ENCODE results near the gene SFMBT2. TPM values are rescaled to one million over a fixed set of nuclear protein-coding genes. Genes with fewer than 3 reads are reported as not detected.

The SFMBT2 gene
- total RNA-seq, 4 donors from 2014 or later: 7.1 to 13.2 (median 9.0) TPM

DNA sequence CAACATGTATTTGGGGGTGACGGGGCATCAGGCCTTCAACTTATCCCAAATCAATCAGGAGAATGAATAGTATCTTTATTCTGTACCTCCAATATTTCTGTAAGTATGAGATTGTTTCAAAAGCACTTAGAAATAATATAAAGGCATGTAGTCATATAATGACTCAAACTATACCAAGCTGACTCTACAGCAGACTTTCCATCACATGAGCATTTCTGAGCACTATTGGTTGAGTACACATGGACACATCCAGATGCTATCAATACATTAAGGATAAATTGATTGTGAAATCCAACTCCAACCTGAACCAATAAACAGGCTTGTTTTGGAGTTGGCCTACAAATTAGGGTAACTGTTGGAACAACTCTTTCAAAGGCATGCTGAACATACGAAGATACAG is 229.4 kb downstream of the SFMBT2 start:
- no peaks in the 10 kb centered on the region for H3K9me3 ChIP-seq
- no peak for TF ChIP-seq POLR2A (IDR thresholded peaks at IDR 0.05)
- TF ChIP-seq, protein P1, sequence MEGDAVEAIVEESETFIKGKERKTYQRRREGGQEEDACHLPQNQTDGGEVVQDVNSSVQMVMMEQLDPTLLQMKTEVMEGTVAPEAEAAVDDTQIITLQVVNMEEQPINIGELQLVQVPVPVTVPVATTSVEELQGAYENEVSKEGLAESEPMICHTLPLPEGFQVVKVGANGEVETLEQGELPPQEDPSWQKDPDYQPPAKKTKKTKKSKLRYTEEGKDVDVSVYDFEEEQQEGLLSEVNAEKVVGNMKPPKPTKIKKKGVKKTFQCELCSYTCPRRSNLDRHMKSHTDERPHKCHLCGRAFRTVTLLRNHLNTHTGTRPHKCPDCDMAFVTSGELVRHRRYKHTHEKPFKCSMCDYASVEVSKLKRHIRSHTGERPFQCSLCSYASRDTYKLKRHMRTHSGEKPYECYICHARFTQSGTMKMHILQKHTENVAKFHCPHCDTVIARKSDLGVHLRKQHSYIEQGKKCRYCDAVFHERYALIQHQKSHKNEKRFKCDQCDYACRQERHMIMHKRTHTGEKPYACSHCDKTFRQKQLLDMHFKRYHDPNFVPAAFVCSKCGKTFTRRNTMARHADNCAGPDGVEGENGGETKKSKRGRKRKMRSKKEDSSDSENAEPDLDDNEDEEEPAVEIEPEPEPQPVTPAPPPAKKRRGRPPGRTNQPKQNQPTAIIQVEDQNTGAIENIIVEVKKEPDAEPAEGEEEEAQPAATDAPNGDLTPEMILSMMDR (IDR thresholded peaks at IDR 0.05): no peak
- no peaks in the 10 kb centered on the region for H3K36me3 ChIP-seq
- no peak overlapping the region for H3K4me3 ChIP-seq (replicated peaks in 1 of 3)
- H3K4me1 ChIP-seq: no peaks in the 10 kb centered on the region
- 95 to 96% methylated on average over 2 of the region's 2 CpGs for WGBS, 2 donors
- DNase-seq: no peak
- no peaks in the 10 kb centered on the region for H3K27me3 ChIP-seq
- H3K27ac ChIP-seq: no peak overlapping the region
- intact Hi-C loops (cut with DNase I): no loop called here

DNA sequence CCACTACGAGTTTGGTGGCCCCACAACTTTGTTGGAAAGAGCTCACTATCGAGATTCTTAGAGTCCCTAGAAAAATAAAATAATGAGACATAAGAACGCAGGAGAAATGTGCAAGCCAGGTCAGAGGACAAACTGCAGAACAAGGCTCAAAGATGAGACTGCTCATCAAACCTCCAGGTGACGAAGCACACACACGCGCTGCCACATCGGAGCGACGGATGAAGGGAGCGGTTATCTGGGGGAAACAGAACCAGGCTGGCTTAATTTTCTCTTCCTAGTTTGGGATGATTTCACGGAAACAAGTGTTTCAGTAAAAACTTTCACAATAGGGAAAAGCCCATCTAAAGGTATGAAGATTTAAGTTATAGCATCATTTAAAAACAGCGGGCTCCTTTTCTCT is 231.3 kb downstream of the SFMBT2 start:
- intact Hi-C loops (cut with DNase I): no loop called here
- Histone ChIP-seq H3K9me3 (no peaks in the 10 kb centered on the region), H3K4me1 (no peaks in the 10 kb centered on the region), H3K36me3 (no peaks in the 10 kb centered on the region), H3K27me3 (no peaks in the 10 kb centered on the region), H3K4me3 (replicated peaks in 1 of 3) (no peak overlapping the region), H3K27ac (no peak overlapping the region)
- WGBS, 2 donors: 87 to 88% methylated on average over 12 of the region's 12 CpGs
- TF ChIP-seq POLR2A (IDR thresholded peaks at IDR 0.05): no peak
- TF ChIP-seq, protein P1 (IDR thresholded peaks at IDR 0.05): no peak
- no peak for DNase-seq

DNA sequence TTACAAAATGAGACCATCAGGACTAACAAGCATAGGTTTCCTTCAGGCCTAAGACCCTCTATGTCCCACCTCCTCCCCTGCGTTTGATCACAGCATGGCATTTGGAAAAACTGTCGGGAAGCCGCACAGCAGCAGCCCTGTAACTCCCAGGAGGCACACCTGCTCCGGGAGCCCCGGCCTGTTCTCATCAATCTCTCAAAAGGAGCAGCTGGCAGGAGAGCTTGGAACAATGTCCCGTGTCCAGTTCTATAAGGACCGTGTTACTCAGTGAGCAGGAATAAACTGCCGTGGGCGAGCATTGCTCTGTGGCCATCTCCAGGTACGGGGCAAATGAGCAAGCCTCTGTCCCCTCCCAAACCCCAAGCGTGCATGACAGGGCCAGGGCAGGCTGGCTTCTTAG is 236.9 kb downstream of the SFMBT2 start:
- H3K36me3 ChIP-seq: peaks cover 19 to 21% of the 10 kb centered on the region in 2 donors
- no peaks in the 10 kb centered on the region for H3K9me3 ChIP-seq
- H3K27ac ChIP-seq: no peak overlapping the region
- intact Hi-C loops (cut with DNase I): no loop called here
- no peak for DNase-seq
- no peaks in the 10 kb centered on the region for H3K4me1 ChIP-seq
- TF ChIP-seq, protein P1 (IDR thresholded peaks at IDR 0.05): no peak
- no peak for TF ChIP-seq POLR2A (IDR thresholded peaks at IDR 0.05)
- no peaks in the 10 kb centered on the region for H3K27me3 ChIP-seq
- no peak overlapping the region for H3K4me3 ChIP-seq (replicated peaks in 1 of 3)
- 90 to 98% methylated on average over 9 to 11 of the region's 11 CpGs for WGBS, 2 donors

DNA sequence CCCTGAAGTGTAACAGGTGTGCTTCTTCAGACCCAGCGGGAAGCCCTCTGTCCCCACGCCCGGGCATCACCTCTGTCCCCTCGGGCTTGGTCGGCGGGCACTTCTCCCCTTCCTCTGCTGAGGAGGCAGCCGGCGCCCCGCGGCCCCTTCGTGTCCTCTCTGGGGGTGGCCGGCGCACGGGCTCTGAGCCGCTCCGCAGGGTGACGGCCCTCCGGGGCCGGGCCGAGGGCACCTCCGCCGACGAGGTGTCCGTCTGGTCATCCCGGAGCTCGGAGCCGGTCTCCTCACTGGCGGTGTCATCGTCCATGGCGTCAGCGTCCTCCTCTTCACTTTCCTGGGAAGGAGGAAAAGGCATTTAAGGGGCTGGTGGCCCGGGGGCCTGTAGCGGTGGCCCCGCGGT is 239.0 kb downstream of the SFMBT2 start:
- TF ChIP-seq, protein P1 (IDR thresholded peaks at IDR 0.05): no peak
- TF ChIP-seq POLR2A (IDR thresholded peaks at IDR 0.05): no peak
- Histone ChIP-seq H3K9me3 (no peaks in the 10 kb centered on the region), H3K27ac (no peak overlapping the region), H3K27me3 (no peaks in the 10 kb centered on the region), H3K4me3 (replicated peaks in 1 of 3) (no peak overlapping the region), H3K36me3 (peaks cover 19 to 21% of the 10 kb centered on the region in 2 donors), H3K4me1 (no peaks in the 10 kb centered on the region)
- 98% methylated on average over 22 to 34 of the region's 35 CpGs for whole genome bisulfite sequencing, 2 donors
- intact Hi-C loops (cut with DNase I): no loop called here
- DNase-seq: no peak

DNA sequence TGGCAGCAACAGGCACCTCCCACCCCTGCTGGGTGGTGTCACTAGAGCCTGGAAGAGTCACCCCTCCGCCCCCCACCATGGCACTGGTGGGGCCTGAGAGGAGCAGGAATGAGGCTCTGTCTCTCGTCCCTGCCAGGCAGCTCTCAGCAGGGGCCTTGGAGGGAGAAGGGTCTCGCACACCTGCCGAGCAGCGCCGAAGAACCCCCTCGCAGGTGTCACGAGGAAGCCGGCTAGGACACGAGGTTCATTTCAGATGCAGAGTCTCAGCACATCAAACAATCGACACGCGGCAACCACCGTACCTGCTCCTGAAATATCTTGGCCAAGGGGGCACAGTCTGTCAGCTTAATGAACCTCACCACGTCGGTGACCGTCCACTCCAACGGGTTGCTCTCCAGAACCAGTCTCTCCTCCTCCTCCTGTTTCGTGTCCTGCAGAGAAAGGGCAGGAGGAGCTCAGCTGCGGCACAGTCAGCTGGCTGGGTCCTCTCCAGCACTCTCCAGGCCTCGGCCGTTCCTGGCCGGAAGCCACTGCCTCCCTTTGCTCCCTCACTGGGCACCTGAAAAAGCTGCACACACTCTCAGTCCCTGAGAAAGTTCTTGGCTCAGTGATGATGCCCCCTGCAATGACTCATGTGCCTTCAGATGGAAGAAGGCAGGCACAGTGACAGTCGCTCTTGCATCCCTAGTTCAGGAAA is 240.1 kb downstream of the SFMBT2 start:
- H3K36me3 ChIP-seq: peaks cover 19 to 21% of the 10 kb centered on the region in 2 donors
- H3K27ac ChIP-seq: no peak overlapping the region
- WGBS, 2 donors: 50 to 78% methylated on average over 12 to 15 of the region's 24 CpGs
- H3K4me1 ChIP-seq: no peaks in the 10 kb centered on the region
- no peaks in the 10 kb centered on the region for H3K9me3 ChIP-seq
- DNase-seq: peak; percentile 16 to 84
- TF ChIP-seq, protein P1 (IDR thresholded peaks at IDR 0.05): no peak
- TF ChIP-seq POLR2A (IDR thresholded peaks at IDR 0.05): no peak
- intact Hi-C loops (cut with DNase I): no loop called here
- H3K4me3 ChIP-seq (replicated peaks in 1 of 3): no peak overlapping the region
- no peaks in the 10 kb centered on the region for H3K27me3 ChIP-seq
